Measurements from ENCODE around the gene UCK2. TPM values are rescaled to one million over a fixed set of nuclear protein-coding genes. Genes with fewer than 3 reads are reported as not detected.
"Not testable (repeated sequence)": the region's sequence is repeated elsewhere in the genome, so short reads cannot be mapped to it uniquely, and the experiment has no call there.

Gene UCK2
- total RNA-seq (10 to 100 TPM in 7 of 9 donors, 1 to 10 TPM in 2; 7.6 to 26.6 (median 13.9) TPM), polyA plus RNA-seq (10 to 100 TPM in 1 of 2 donors, 1 to 10 TPM in 1; 4.5 to 53.7 TPM)
- long read RNA-seq, donor 1, partial matches to known transcripts = 1 of 6 reads
- long read RNA-seq, donor 1, other reads (novel, unspliced or antisense) = 2 of 6 reads
- long read RNA-seq, donor 2, full-length matches to known transcripts = 3 of 9 reads
- long read RNA-seq, donor 2, partial matches to known transcripts = 5 of 9 reads
- long read RNA-seq, donor 2, other reads (novel, unspliced or antisense) = 1 of 9 reads
- long read RNA-seq, donor 3, transcript UCK2-201 (7 exons, 1,375 nt) = major isoform, 8 of 18 reads
- long read RNA-seq, donor 3, partial matches to known transcripts = 5 of 18 reads
- long read RNA-seq, donor 3, other reads (novel, unspliced or antisense) = 5 of 18 reads

DNA sequence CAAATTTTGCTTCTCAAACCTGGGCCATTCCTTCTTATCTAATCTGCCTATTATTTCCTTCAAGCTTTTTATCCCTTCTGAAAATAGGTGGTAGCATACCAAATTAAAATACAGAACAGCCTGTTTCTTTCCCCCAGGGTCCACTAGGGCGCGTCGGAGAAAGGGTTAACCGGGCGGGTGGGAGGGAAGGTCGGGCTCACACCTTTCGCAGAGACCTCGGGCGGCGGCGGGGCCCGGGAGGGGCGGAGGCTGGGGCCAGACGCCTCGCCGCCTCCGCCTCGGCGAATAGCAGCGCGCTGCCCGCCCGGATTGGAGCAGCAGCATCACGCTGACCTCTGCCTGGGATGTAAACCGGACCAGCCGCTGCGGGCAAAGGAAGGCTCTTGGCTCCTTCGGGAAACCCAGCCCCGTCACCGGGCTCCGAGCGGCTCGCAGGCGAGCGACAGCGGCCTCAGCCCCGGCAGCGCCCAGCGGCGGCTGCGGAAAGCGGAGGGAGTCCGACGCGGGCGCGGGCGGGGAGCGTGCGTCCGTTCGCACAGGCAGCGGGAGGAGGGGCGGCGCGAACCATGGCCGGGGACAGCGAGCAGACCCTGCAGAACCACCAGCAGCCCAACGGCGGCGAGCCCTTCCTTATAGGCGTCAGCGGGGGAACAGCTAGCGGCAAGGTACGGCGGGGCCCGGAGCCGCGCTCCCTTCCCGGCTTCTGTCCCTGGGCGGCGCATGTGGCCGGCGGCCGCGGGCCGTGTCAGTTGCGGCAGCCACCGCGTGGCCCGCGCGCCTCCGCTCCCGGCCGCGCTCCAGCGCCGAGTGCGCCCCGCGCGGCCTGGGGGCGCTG is at the start of gene UCK2:
TSS of gene UCK2 (plus strand) at position 347 of the 835 bp plus-strand sequence. CDS start at position 567, 220 bp downstream.
- H3K4me1 ChIP-seq = peaks cover 0 to 24% (median 10%) of the 10 kb centered on the region in 12 donors
- H3K9me3 ChIP-seq = no peaks in the 10 kb centered on the region
- TF ChIP-seq CTCF (IDR thresholded peaks at IDR 0.05) (peak in 4 of 12 donors; percentile 1 to 40 (median 8)), POLR2A (IDR thresholded peaks at IDR 0.05) (peak in 1 of 2 donors; percentile 34)
- ATAC-seq (peak; percentile 77 to 96 (median 94)), DNase-seq (peak; percentile 81 to 88 (median 85))
- H3K4me3 ChIP-seq = peak within 1 kb of the TSS; percentile 77 to 98 (median 86)
- intact Hi-C loops (cut with DNase I) = loop anchor here in 8 of 10 donors (1.0 to 10.0 kb wide), 9 partner anchors 53 to 85 kb away; partner anchors contain the start of gene TMCO1 (in 5 of the 8)
- peak within 1 kb of the TSS; percentile 67 to 93 (median 88) for H3K27ac ChIP-seq
- H3K27me3 ChIP-seq = no peaks in the 10 kb centered on the region
- 0 to 1% (median 0%) methylated on average over 20 to 94 of the region's 94 CpGs for WGBS, 4 donors
- no peaks in the 10 kb centered on the region for H3K36me3 ChIP-seq

DNA sequence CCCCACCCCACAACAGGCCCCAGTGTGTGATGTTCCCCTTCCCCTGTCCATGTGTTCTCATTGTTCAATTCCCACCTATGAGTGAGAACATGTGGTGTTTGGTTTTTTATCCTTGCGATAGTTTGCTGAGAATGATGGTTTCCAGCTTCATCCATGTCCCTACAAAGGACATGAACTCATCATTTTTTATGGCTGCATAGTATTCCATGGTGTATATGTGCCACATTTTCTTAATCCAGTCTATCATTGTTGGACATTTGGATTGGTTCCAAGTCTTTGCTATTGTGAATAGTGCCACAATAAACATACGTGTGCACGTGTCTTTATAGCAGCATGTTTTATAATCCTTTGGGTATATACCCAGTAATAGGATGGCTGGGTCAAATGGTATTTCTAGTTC is 49.2 kb upstream of the UCK2 start:
- H3K9me3 ChIP-seq, H3K4me1 ChIP-seq, H3K27ac ChIP-seq, H3K4me3 ChIP-seq, ATAC-seq, H3K27me3 ChIP-seq, DNase-seq: not testable (repeated sequence)
- peaks cover 0 to 18% (median 6%) of the 10 kb centered on the region in 9 donors for H3K36me3 ChIP-seq
- 69 to 90% (median 86%) methylated on average over 2 of the region's 3 CpGs for WGBS, 4 donors
- intact Hi-C loops (cut with DNase I) = loop anchor here in 2 of 10 donors (10.0 kb wide), 2 partner anchors 47 to 173 kb away; partner anchors contain the start of gene UCK2 (in 1 of the 2)

DNA sequence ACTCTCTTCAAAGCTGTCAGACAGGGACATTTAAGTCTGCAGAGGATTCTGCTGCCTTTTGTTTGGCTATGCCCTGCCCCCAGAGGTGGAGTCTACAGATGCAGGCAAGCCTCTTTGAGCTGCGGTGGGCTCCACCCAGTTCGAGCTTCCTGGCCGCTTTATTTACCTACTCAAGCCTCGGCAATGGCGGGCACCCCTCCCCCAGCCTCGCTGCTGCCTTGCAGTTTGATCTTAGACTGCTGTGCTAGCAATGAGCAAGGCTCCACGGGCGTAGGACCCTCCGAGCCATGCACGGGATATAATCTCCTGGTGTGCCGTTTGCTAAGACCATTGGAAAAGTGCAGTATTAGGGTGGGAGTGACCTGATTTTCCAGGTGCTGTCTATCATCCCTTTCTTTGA is 43.9 kb upstream of the UCK2 start:
- DNase-seq; H3K4me3 ChIP-seq; H3K4me1 ChIP-seq; intact Hi-C loops (cut with DNase I); H3K27me3 ChIP-seq; H3K36me3 ChIP-seq; H3K27ac ChIP-seq; ATAC-seq; H3K9me3 ChIP-seq: not testable (repeated sequence)
- WGBS, 4 donors = 91 to 94% (median 93%) methylated on average over 10 to 11 of the region's 11 CpGs

DNA sequence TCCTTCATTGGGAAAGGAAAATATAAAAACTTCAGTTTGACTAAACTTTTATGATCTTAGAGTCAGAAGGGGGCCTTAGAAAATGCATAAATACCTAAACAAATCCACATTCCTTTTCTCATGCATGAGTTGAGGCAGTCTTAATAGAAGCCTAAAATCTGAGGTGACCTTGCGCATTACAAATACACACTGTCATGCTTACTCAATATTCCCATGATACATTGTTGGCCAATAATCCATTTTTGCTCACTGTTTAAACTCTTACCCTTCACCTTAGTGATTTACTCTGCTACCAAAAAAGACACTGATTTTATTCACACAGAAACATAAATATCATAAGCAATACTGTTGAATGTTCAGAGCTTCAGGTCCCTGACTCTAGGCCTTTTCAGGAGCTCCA is 39.7 kb upstream of the UCK2 start:
- WGBS, 4 donors = 93 to 100% (median 98%) methylated on average over 1 of the region's 1 CpG
- H3K27ac ChIP-seq = no peak overlapping the region
- H3K27me3 ChIP-seq = no peaks in the 10 kb centered on the region
- no peak for TF ChIP-seq POLR2A (IDR thresholded peaks at IDR 0.05)
- TF ChIP-seq CTCF (IDR thresholded peaks at IDR 0.05) = no peak
- no peak for DNase-seq
- H3K9me3 ChIP-seq = peaks cover 0 to 4% (median 0%) of the 10 kb centered on the region in 12 donors
- ATAC-seq = no peak
- no peak overlapping the region for H3K4me3 ChIP-seq
- H3K36me3 ChIP-seq = no peaks in the 10 kb centered on the region
- H3K4me1 ChIP-seq = no peaks in the 10 kb centered on the region
- intact Hi-C loops (cut with DNase I) = no loop called here

DNA sequence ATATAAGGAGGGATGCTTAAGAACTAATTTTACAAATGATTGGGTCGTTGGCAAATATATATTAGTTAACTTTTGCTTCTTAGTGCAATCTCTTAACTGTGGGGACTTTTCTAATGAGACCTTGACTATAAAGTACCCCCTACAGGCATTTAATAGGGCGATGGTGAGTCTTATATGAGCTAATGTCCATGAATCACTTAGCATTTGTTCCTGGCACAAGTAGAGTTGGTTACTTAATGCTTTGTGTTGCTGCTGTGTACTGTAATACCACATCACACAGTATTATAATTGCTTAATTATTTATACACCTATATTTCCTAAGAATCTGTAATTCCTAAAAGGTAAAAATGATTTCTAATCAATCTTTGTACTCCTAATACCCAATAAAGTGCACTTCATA is 33.5 kb upstream of the UCK2 start:
- no peak overlapping the region for H3K27ac ChIP-seq
- intact Hi-C loops (cut with DNase I) = no loop called here
- DNase-seq = no peak
- 66 to 84% (median 69%) methylated on average over 2 of the region's 2 CpGs for WGBS, 4 donors
- H3K4me1 ChIP-seq = no peaks in the 10 kb centered on the region
- no peaks in the 10 kb centered on the region for H3K27me3 ChIP-seq
- no peak overlapping the region for H3K4me3 ChIP-seq
- H3K9me3 ChIP-seq = peaks cover 0 to 1% (median 0%) of the 10 kb centered on the region in 12 donors
- no peak for TF ChIP-seq POLR2A (IDR thresholded peaks at IDR 0.05)
- TF ChIP-seq CTCF (IDR thresholded peaks at IDR 0.05) = no peak
- no peaks in the 10 kb centered on the region for H3K36me3 ChIP-seq
- no peak for ATAC-seq

All from heart left ventricle (tissue), 16 donors.